Peyer's patch (tissue), 4 donors: ENCODE data around the gene MGMT. TPM values are rescaled to one million over a fixed set of nuclear protein-coding genes. Genes with fewer than 3 reads are reported as not detected.

Source experiments
- DNase-seq, 3 donors: peaks; one replicate each; pipeline ENCODE4 v3.0.0-alpha.2; 2017 to 2019
- H3K27ac ChIP-seq, 4 donors: fragments of 200-600 bp; sonication (generic); one replicate each; pipeline ENCODE4 v1.5.1; 2016 to 2019
- H3K27me3 ChIP-seq, 2 donors: fragments of 200-600 bp; sonication (generic); one replicate each; pipeline ENCODE4 v1.5.1; 2019
- H3K36me3 ChIP-seq, 3 donors: fragments of 200-600 bp; sonication (generic); one replicate each; pipeline ENCODE4 v1.5.1; 2016 to 2019
- H3K4me1 ChIP-seq, 4 donors: fragments of 200-600 bp; sonication (generic); one replicate each; pipeline ENCODE4 v1.5.1; 2016 to 2019
- H3K4me3 ChIP-seq, 4 donors: fragments of 200-600 bp; sonication (generic); 1 replicate in 3 of 4; 2 replicates in 1 of 4; pipeline ENCODE4 v1.5.1; 2016 to 2019; ENCODE audit warnings: mild to moderate bottlenecking in 1 of 4
- H3K9me3 ChIP-seq, 4 donors: fragments of 200-600 bp; sonication (generic); one replicate each; pipeline ENCODE4 v1.5.1; 2016 to 2019; ENCODE audit warnings: mild to moderate bottlenecking in 1 of 4
- CTCF ChIP-seq, 6 experiments: fragments of 450-650 bp in 4 of 6; fragments of 200-600 bp in 2 of 6; sonication (generic) in 1 of 6; IDR thresholded peaks; one replicate each; pipeline ENCODE4 v1.5.1; 2017 to 2019; ENCODE audit warnings: antibody characterized with exemption in 6 of 6, mild to moderate bottlenecking in 3 of 6, moderate library complexity in 1 of 6
- POLR2A ChIP-seq, 2 donors: fragments of 450-650 bp; IDR thresholded peaks; one replicate each; pipeline ENCODE4 v1.5.1; 2017; ENCODE audit warnings: antibody characterized with exemption in 2 of 2, mild to moderate bottlenecking in 2 of 2, moderate library complexity in 2 of 2
- total RNA-seq, 4 donors: library from RNA; depleted of rRNA; stranded (reverse); fragments of >200 nt; gene quantifications; one replicate each; pipeline ENCODE4 v1.1.0, GENCODE V29; 2016

Gene MGMT
- total RNA-seq, 4 donors from 2014 or later, result 24.5 to 43.7 (median 35.3) TPM

- DNase-seq, result no peak
- H3K27me3 ChIP-seq, result no peaks in the 10 kb centered on the region
Measured at GRCh38 chr10:129627442-129627841, 160.4 kb downstream of the MGMT start.

GRCh38 chr10:129628823-129629222 lies 161.8 kb downstream of the MGMT start:
- Histone ChIP-seq H3K9me3 (no peaks in the 10 kb centered on the region), H3K27me3 (no peaks in the 10 kb centered on the region), H3K36me3 (no peaks in the 10 kb centered on the region), H3K4me1 (no peaks in the 10 kb centered on the region), H3K4me3 (no peak overlapping the region), H3K27ac (no peak overlapping the region)
- TF ChIP-seq CTCF (IDR thresholded peaks at IDR 0.05) (no peak), POLR2A (IDR thresholded peaks at IDR 0.05) (no peak)
- no peak for DNase-seq

More at GRCh38 chr10:129627442-129627841, 160.4 kb downstream of the MGMT start:
- Histone ChIP-seq H3K4me3 (no peak overlapping the region), H3K4me1 (no peaks in the 10 kb centered on the region), H3K36me3 (no peaks in the 10 kb centered on the region), H3K9me3 (no peaks in the 10 kb centered on the region), H3K27ac (no peak overlapping the region)
- TF ChIP-seq POLR2A (IDR thresholded peaks at IDR 0.05), result no peak
- TF ChIP-seq CTCF (IDR thresholded peaks at IDR 0.05), result no peak

GRCh38 chr10:129629911-129630310 lies 162.9 kb downstream of the MGMT start:
- H3K36me3 ChIP-seq, result no peaks in the 10 kb centered on the region

GRCh38 chr10:129631006-129631405 lies 164.0 kb downstream of the MGMT start:
- no peak overlapping the region for H3K4me3 ChIP-seq
- H3K27me3 ChIP-seq, result no peaks in the 10 kb centered on the region
- no peaks in the 10 kb centered on the region for H3K4me1 ChIP-seq
- TF ChIP-seq POLR2A (IDR thresholded peaks at IDR 0.05) (no peak), CTCF (IDR thresholded peaks at IDR 0.05) (no peak)
- H3K27ac ChIP-seq, result no peak overlapping the region
- DNase-seq, result no peak
- H3K9me3 ChIP-seq, result no peaks in the 10 kb centered on the region
- no peaks in the 10 kb centered on the region for H3K36me3 ChIP-seq

More at GRCh38 chr10:129629911-129630310, 162.9 kb downstream of the MGMT start:
- no peak overlapping the region for H3K27ac ChIP-seq
- H3K4me1 ChIP-seq, result no peaks in the 10 kb centered on the region
- H3K27me3 ChIP-seq, result no peaks in the 10 kb centered on the region
- no peak overlapping the region for H3K4me3 ChIP-seq
- no peaks in the 10 kb centered on the region for H3K9me3 ChIP-seq
- no peak for DNase-seq
- TF ChIP-seq CTCF (IDR thresholded peaks at IDR 0.05), result no peak
- no peak for TF ChIP-seq POLR2A (IDR thresholded peaks at IDR 0.05)

GRCh38 chr10:129631870-129632623 lies 165.0 kb downstream of the MGMT start:
- Histone ChIP-seq H3K9me3 (no peaks in the 10 kb centered on the region), H3K4me3 (no peak overlapping the region), H3K36me3 (no peaks in the 10 kb centered on the region), H3K27me3 (no peaks in the 10 kb centered on the region), H3K4me1 (no peaks in the 10 kb centered on the region), H3K27ac (no peak overlapping the region)
- DNase-seq, result no peak
- TF ChIP-seq CTCF (IDR thresholded peaks at IDR 0.05), result no peak
- TF ChIP-seq POLR2A (IDR thresholded peaks at IDR 0.05), result no peak
